Breast epithelium (tissue), 4 donors: ENCODE measurements around the gene PSMB9. TPM values are rescaled to one million over a fixed set of nuclear protein-coding genes. Genes with fewer than 3 reads are reported as not detected.
"Not testable (repeated sequence)": the region's sequence is repeated elsewhere in the genome, so short reads cannot be mapped to it uniquely, and the experiment has no call there.

Experiments
- DNase-seq, 2 donors: peaks; one replicate each; pipeline ENCODE4 v3.0.0-alpha.2; 2019; ENCODE audit warnings: low spot score in 2 of 2
- H3K27ac ChIP-seq, 2 donors: fragments of 200-600 bp; sonication (generic) in 1 of 2; one replicate each; pipeline ENCODE4 v1.5.1; 2016 to 2019; ENCODE audit warnings: mild to moderate bottlenecking in 1 of 2
- H3K27me3 ChIP-seq, 2 donors: fragments of 200-600 bp; sonication (generic) in 1 of 2; one replicate each; pipeline versions ENCODE4 v1.5.1 to v1.6.0; 2017 to 2019; ENCODE audit warnings: control low read depth in 1 of 2, mild to moderate bottlenecking in 1 of 2
- H3K36me3 ChIP-seq: fragments of 200-600 bp; one replicate; pipeline ENCODE4 v1.5.1; 2019
- H3K4me1 ChIP-seq, 2 donors: fragments of 200-600 bp; sonication (generic); one replicate each; pipeline ENCODE4 v1.5.1; 2016 to 2019; ENCODE audit warnings: control low read depth in 1 of 2
- H3K4me3 ChIP-seq, 3 donors: fragments of 200-600 bp; sonication (generic); 1 replicate in 2 of 3; 2 replicates in 1 of 3; pipeline ENCODE4 v1.5.1; 2016 to 2019; ENCODE audit warnings: mild to moderate bottlenecking in 3 of 3, moderate library complexity in 2 of 3
- H3K9me3 ChIP-seq, 2 donors: fragments of 200-600 bp; sonication (generic) in 1 of 2; one replicate each; pipeline ENCODE4 v1.5.1; 2016 to 2019; ENCODE audit warnings: control low read depth in 1 of 2
- POLR2A ChIP-seq: fragments of 450-650 bp; IDR thresholded peaks from one replicate; pipeline ENCODE4 v1.6.1; 2016; ENCODE audit warnings: antibody characterized with exemption, mild to moderate bottlenecking, moderate library complexity
- POLR2AphosphoS5 ChIP-seq, 3 donors: sonication (generic); formaldehyde crosslinking; IDR thresholded peaks; one replicate each; pipeline ENCODE4 v1.6.1; 2017; ENCODE audit warnings: antibody characterized with exemption in 3 of 3
- intact Hi-C: fragments of 100-400 bp; cut with DNase I; formaldehyde crosslinking; loops from one replicate; pipeline ENCODE4 v1.15.1; 2023; ENCODE audit warnings: low total_unique reads
- total RNA-seq, 3 donors: library from RNA; depleted of rRNA; stranded (reverse); fragments of >200 nt; gene quantifications; one replicate each; pipeline ENCODE4 v1.1.0, GENCODE V29; 2016
- TF ChIP-seq, protein P1 (sequence below), 3 donors: fragments of 450-650 bp; IDR thresholded peaks; one replicate each; pipeline ENCODE4 v1.5.1; 2016 to 2017; ENCODE audit warnings: antibody characterized with exemption in 3 of 3, mild to moderate bottlenecking in 3 of 3, moderate library complexity in 3 of 3

The PSMB9 gene
- total RNA-seq, 3 donors from 2014 or later, result 16.8 to 25.9 (median 19.2) TPM

- H3K9me3 ChIP-seq, result no peaks in the 10 kb centered on the region
- TF ChIP-seq POLR2A (no peak), POLR2AphosphoS5 (IDR thresholded peaks at IDR 0.05) (no peak)
- TF ChIP-seq, protein P1, sequence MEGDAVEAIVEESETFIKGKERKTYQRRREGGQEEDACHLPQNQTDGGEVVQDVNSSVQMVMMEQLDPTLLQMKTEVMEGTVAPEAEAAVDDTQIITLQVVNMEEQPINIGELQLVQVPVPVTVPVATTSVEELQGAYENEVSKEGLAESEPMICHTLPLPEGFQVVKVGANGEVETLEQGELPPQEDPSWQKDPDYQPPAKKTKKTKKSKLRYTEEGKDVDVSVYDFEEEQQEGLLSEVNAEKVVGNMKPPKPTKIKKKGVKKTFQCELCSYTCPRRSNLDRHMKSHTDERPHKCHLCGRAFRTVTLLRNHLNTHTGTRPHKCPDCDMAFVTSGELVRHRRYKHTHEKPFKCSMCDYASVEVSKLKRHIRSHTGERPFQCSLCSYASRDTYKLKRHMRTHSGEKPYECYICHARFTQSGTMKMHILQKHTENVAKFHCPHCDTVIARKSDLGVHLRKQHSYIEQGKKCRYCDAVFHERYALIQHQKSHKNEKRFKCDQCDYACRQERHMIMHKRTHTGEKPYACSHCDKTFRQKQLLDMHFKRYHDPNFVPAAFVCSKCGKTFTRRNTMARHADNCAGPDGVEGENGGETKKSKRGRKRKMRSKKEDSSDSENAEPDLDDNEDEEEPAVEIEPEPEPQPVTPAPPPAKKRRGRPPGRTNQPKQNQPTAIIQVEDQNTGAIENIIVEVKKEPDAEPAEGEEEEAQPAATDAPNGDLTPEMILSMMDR (IDR thresholded peaks at IDR 0.05), result no peak
- H3K27ac ChIP-seq, result no peak overlapping the region
- H3K4me1 ChIP-seq, result no peaks in the 10 kb centered on the region
- H3K27me3 ChIP-seq, result no peaks in the 10 kb centered on the region
- H3K4me3 ChIP-seq, result no peak overlapping the region
- intact Hi-C loops, result loop anchor here (5.0 to 10.0 kb wide), 3 partner anchors 75 to 535 kb away; partner anchors contain the start of genes CUTA, HLA-DMA and PHF1
- no peaks in the 10 kb centered on the region for H3K36me3 ChIP-seq
- no peak for DNase-seq
These were observed 25.7 kb downstream of the PSMB9 start for GRCh38 chr6:32879691-32880090.

DNA sequence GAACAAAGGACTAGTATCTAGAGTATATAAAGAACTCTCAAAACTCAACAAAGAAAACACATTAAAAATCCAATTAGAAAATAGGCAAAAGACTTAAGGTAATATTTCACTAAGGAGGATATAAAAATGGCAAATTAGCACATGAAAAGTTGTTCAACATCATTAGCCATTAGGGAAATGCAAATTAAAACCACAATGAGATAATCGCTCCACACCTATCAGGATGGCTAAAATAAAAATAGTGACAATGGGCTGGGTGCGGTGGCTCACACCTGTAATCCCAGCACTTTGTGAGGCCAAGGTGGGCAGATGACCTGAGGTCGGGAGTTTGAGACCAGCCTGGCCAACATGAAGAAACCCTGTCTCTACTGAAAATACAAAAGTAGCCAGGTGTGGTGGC, 27.0 kb downstream of the PSMB9 start:
- not testable (repeated sequence) for H3K36me3 ChIP-seq, H3K27me3 ChIP-seq, DNase-seq, H3K9me3 ChIP-seq, H3K4me3 ChIP-seq, H3K4me1 ChIP-seq, H3K27ac ChIP-seq
- intact Hi-C loops, result loop anchor here (10.0 kb wide), 1 partner anchor 74 kb away; the partner anchor contains the start of gene HLA-DMA

DNA sequence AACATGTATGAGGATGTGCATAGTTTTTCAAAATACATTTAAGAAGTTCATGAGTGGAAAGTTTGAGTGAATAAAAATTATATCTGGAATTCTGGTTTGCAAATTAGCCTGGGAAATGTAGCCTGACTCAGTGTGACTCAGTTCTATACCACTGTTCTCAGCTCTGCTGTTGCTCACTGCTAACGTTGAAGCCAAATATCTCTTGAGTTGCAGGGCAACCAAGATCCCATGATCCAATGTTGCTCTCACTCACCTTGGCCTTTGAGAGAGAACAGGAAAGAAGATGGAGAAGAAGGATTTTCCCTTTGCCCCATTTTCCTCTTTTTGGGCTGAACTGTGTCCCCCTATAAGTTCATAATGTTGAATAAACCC, 28.9 kb downstream of the PSMB9 start:
- Histone ChIP-seq H3K4me3 (no peak overlapping the region), H3K27me3 (no peaks in the 10 kb centered on the region), H3K9me3 (no peaks in the 10 kb centered on the region), H3K4me1 (no peaks in the 10 kb centered on the region), H3K36me3 (no peaks in the 10 kb centered on the region), H3K27ac (no peak overlapping the region)
- TF ChIP-seq POLR2A, result no peak
- no peak for TF ChIP-seq POLR2AphosphoS5 (IDR thresholded peaks at IDR 0.05)
- TF ChIP-seq, protein P1 (IDR thresholded peaks at IDR 0.05), result no peak
- DNase-seq, result no peak
- intact Hi-C loops, result loop anchor here (10.0 kb wide), 1 partner anchor 72 kb away; the partner anchor contains the start of gene HLA-DMA

- H3K27me3 ChIP-seq, result no peaks in the 10 kb centered on the region
- H3K36me3 ChIP-seq, result no peaks in the 10 kb centered on the region
- DNase-seq, result no peak
- no peaks in the 10 kb centered on the region for H3K4me1 ChIP-seq
- TF ChIP-seq, protein P1 (IDR thresholded peaks at IDR 0.05), result no peak
- TF ChIP-seq POLR2AphosphoS5 (IDR thresholded peaks at IDR 0.05), result peak in 1 of 3 donors; percentile 34
- no peaks in the 10 kb centered on the region for H3K9me3 ChIP-seq
- intact Hi-C loops, result loop anchor here (10.0 kb wide), 1 partner anchor 71 kb away; the partner anchor contains the start of gene HLA-DMA
- no peak overlapping the region for H3K27ac ChIP-seq
- no peak overlapping the region for H3K4me3 ChIP-seq
These were observed 29.8 kb downstream of the PSMB9 start for GRCh38 chr6:32883789-32884188.

GRCh38 chr6:32885698-32886286, 31.8 kb downstream of the PSMB9 start:
- TF ChIP-seq POLR2A, result no peak
- TF ChIP-seq POLR2AphosphoS5 (IDR thresholded peaks at IDR 0.05), result no peak
- TF ChIP-seq, protein P1 (IDR thresholded peaks at IDR 0.05), result peak; percentile 45 to 73 (median 68)
- no peak for DNase-seq
- H3K27ac ChIP-seq, result no peak overlapping the region
- no peak overlapping the region for H3K4me3 ChIP-seq
- no peaks in the 10 kb centered on the region for H3K9me3 ChIP-seq
- intact Hi-C loops, result loop anchor here (10.0 kb wide), 1 partner anchor 69 kb away; the partner anchor contains the start of gene HLA-DMA
- H3K4me1 ChIP-seq, result no peaks in the 10 kb centered on the region
- no peaks in the 10 kb centered on the region for H3K36me3 ChIP-seq
- H3K27me3 ChIP-seq, result no peaks in the 10 kb centered on the region
